ENCODE data around the gene SSR2.

SSR2 gene

DNA sequence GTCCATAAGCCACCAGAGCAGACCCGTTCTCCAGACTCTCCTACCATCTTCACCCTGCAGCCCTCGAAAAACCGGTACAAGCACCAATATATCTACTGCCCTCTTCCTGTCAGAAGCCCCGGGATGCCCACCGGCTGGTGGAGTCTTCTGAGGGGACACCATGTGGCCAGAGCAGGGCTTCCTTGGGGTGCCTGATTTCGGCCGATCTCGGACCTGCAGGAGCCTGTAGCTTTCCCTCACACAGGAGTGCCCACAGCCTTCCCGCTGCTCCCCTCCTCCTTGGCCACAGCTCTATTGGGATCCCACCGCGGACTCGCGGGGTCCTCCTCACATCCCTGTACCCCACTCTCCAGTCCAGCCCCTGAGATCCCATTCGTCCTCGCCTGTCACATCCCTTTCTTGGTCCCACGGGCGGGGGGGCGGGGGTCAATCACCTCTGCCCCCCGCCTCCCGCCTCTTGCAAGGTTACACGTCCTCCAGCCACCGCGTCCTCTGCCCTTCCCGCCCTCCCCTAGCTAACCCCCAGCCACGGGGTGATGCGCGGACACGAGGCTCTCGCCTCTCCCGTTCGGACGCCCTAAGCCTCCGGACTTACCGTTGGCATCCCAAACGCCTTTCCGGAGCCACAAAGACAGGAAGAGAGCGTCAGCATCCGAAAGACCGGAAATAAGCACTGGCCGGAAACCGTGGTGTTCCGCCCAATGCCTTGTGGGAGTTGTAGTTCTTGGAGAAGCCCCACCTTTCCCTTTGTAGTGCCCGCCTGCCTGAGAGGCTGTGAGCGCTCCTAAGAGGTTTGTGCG is at the start of gene SSR2:
SSR2 (minus strand) TSS at position 659 of the 800 bp plus-strand sequence. CDS start 784 bp downstream, outside the sequence.
- peak; percentile 100 for DNase-seq (ENCODE audit: low spot score)

DNA sequence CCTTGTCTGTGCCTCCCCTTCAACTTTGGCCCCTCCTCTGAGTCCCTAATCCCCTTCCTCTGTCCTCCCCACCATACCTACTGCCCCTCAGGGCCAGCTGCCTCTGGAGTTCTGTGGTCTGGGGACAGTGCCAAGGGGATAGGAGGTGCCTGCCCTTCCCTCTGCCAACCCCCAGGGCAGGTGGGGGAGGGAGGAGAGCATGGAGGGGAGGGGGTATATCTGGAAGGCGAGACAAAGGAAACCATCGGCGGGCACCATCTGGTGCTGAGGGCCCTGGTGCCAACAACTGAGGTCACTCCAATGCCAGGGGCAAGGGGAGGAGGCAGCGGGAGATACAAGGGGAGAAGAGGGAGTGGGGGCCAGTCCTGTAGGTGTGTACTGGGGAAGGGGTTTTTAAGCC is 49.8 kb upstream of the SSR2 start:
- no peak for DNase-seq (ENCODE audit: low spot score)

GRCh38 chr1:156069490-156070455 is 49.0 kb upstream of the SSR2 start:
- no peak for DNase-seq (ENCODE audit: low spot score)

- no peak for DNase-seq (ENCODE audit: low spot score)
These were observed 46.5 kb upstream of the SSR2 start for GRCh38 chr1:156067262-156067661.

DNA sequence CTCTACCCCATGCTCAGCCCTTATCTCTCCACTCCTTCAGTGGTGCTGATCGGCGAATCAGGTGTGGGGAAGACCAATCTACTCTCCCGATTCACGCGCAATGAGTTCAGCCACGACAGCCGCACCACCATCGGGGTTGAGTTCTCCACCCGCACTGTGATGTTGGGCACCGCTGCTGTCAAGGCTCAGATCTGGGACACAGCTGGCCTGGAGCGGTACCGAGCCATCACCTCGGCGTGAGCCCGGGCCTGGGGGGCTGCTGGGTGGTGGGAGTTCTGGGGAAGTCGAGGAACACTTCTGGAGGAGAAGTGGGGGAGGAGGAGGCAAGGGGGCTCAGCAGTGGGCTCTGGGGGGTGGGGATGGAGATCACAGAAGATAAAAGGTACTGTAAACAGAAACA is 45.1 kb upstream of the SSR2 start:
- no peak for DNase-seq (ENCODE audit: low spot score)

GRCh38 chr1:156065212-156065611 is 44.5 kb upstream of the SSR2 start:
- no peak for DNase-seq (ENCODE audit: low spot score)

DNA sequence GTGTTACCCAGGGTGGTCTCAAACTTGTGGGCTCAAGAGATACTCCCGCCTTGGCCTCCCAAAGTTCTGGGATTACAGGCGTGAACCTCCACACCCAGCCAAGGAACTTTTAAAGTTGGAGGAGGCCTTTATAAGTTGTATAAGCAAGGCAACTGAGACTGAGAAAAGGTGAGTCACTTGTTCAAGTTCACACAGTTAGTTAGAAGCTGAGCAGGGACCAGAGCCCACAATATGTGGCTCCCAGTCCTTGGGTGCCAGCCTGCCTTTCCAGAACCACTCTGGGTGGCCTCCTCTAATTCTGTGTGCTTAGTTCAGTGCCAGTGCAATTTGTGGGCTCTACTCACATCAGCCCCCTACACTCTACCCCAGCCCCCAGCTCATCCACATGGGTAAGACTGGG is 43.9 kb upstream of the SSR2 start:
- DNase-seq (ENCODE audit: low spot score), result no peak

DNA sequence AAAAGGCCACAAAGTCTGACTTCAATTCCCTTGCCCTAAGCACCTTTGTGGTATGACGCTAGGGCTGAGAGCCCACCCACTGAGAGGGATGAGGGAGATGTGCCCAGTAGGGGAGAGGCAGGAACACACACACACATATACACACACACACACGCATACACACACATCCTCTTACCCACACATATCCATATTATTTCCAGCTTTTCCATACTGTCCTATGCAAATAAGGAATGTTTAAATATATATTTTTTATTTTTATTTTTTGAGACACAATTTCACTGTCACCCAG is 43.2 kb upstream of the SSR2 start:
- DNase-seq (ENCODE audit: low spot score), result no peak

- DNase-seq (ENCODE audit: low spot score), result no peak
These were observed 41.4 kb upstream of the SSR2 start for GRCh38 chr1:156062189-156062588.

DNA sequence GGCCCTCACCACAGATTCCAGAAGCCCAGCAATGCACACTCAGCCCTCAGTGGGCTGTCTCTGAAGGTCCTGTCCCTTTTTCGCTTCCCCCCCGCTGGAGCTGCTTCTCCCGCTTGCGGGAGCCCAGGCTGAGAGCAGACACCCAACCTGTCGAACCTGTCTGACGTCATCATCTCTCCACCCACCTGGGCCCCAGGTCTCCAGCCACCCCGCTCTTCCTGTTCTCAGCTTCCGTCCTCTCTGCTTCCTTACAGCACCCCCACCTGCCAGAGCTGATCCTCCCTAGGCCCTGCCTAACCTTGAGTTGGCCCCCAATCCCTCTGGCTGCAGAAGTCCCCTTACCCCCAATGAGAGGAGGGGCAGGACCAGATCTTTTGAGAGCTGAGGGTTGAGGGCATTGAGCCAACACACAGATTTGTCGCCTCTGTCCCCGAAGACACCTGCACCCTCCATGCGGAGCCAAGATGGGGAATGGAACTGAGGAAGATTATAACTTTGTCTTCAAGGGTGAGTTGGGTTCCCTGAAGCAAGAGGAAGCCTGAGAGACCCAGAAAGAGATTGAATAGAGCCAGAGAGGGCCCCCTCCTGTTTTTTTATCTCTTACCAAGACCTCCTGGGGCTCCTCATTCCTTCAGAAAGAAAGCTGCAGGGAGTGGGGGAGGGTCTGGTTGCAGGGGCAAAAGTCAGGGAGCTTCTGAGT is 40.3 kb upstream of the SSR2 start, which contains the start of gene RAB25:
RAB25 (plus strand) TSS at position 224 of the 700 bp plus-strand sequence; CDS start at position 465, 241 bp downstream.
- no peak for DNase-seq (ENCODE audit: low spot score)

GRCh38 chr1:156056326-156056849 is 35.6 kb upstream of the SSR2 start:
- no peak for DNase-seq (ENCODE audit: low spot score)

GRCh38 chr1:156055281-156056048 is 34.7 kb upstream of the SSR2 start:
- no peak for DNase-seq (ENCODE audit: low spot score)

GRCh38 chr1:156054500-156055280 is 33.9 kb upstream of the SSR2 start, which contains the start of gene LAMTOR2:
Gene LAMTOR2 (plus strand): TSS chr1:156054782. CDS start chr1:156054890, 108 bp downstream.
- DNase-seq (ENCODE audit: low spot score), result peak; percentile 100

- peak; percentile 95 for DNase-seq (ENCODE audit: low spot score)
These were observed 33.2 kb upstream of the SSR2 start, which contains the start of gene UBQLN4 for GRCh38 chr1:156053768-156054499. Gene UBQLN4 (minus strand): TSS chr1:156053798. CDS start chr1:156053701, 97 bp downstream.

DNA sequence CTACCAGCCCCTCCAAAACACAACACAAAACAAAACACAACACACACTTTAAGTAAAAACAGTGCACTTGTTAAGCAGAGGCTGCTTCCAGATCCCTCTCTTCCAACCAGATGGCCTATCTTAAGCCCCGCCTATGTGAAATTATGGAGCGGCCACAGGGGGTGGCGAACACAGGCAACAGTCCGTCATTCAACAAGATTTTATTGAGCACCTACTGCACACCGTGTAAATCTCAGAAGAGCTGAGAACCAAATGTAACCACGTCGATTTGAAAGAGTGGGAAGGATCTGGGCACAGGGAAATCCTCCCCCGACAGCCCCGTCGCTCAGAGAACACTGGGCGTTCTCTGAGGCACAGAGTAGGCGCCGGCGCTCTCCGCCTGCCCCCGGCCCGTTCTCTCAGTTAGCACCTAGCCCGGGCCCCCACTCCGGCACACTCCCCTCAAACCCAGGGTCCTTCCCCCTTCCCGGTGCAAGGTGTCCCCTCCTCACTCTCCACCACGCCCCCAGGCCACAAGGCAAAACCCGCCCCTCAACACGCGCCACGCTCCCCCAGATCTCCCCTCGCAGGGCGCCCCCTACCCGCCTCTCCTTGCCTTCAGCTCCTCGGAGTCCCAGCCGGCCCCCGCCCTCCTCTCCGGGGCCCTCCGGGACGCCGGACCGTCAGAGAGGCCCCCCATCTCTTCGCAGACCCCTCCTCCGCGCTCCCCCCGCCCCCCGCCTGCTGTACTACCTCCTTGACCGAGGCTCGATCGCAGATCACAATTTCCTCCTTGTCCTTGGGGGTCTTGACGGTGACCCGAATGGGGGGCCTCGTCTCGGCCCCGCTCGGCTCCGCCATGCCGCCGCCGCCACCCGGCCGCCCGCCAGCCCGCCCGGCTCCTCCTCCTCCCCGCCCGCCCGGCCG is 32.4 kb upstream of the SSR2 start:
- DNase-seq (ENCODE audit: low spot score), result peak; percentile 89

GRCh38 chr1:156051011-156051725 is 30.4 kb upstream of the SSR2 start:
- no peak for DNase-seq (ENCODE audit: low spot score)

DNA sequence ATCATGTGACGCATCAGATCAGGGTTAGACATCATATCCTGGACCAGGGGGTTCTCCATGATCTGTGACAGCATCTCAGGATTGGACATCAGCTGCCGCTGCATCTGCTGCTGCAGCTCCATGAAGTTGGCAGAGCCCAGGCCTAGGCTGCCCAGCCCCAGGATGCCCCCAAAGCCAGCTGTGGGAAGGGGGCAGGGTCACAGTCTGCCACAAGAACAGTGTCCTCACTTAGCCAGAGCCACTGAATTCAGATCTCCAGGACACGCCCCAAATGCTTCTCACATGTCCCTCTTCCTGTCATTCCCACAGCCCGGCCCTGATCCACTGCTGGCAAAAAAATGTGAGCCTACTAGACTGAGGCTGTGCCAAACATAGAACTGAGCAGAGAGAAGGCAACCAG is 29.6 kb upstream of the SSR2 start:
- no peak for DNase-seq (ENCODE audit: low spot score)
